K562 (cell line): Measurements from ENCODE around the gene HFE. TPM values are rescaled to one million over a fixed set of nuclear protein-coding genes. Genes with fewer than 3 reads are reported as not detected.

Experiments used
- COPS2 ChIP-seq: fragments of 450-650 bp; conservative IDR thresholded peaks from 2 replicates; pipeline ENCODE4 v1.6.1; 2016; ENCODE audit warnings: mild to moderate bottlenecking, moderate library complexity
- FOXM1 ChIP-seq, 2 experiments: fragments of 450-650 bp in 1 of 2; sonication (generic) in 1 of 2; formaldehyde crosslinking in 1 of 2; IDR thresholded peaks; 2 replicates each; pipeline versions ENCODE4 v1.6.1 to v1.9.0; 2017 to 2022; ENCODE audit warnings: low read depth in 2 of 2, mild to moderate bottlenecking in 2 of 2, missing genetic modification reagents in 1 of 2, moderate library complexity in 1 of 2
- GATAD2A ChIP-seq: fragments of 450-650 bp; IDR thresholded peaks from 2 replicates; pipeline ENCODE4 v1.6.1; 2017
- HEY1 ChIP-seq: fragments of 250-450 bp; sonication (Bioruptor Pico); IDR thresholded peaks from 2 replicates; pipeline ENCODE4 v1.5.0; 2020; ENCODE audit warnings: mild to moderate bottlenecking, moderate library complexity, borderline replicate concordance
- KLF16 ChIP-seq: IDR thresholded peaks from 2 replicates; pipeline ENCODE4 v1.6.1; 2016; ENCODE audit warnings: antibody characterized with exemption
- MECOM ChIP-seq: fragments of 250-450 bp; sonication (Bioruptor Pico); IDR thresholded peaks from 2 replicates; pipeline ENCODE4 v1.8.0; 2022; ENCODE audit warnings: inconsistent platforms
- NR1H2 ChIP-seq: sonication (generic); formaldehyde crosslinking; IDR thresholded peaks from 2 replicates; pipeline ENCODE4 v1.4.0; 2020; ENCODE audit warnings: mild to moderate bottlenecking, missing genetic modification reagents
- PHB2 ChIP-seq: fragments of 450-650 bp; IDR thresholded peaks from 2 replicates; pipeline ENCODE4 v1.6.1; 2017; ENCODE audit warnings: low read depth
- ZKSCAN1 ChIP-seq: fragments of 150-350 bp; IDR thresholded peaks from 2 replicates; pipeline ENCODE4 v1.6.1; 2016; ENCODE audit warnings: low read depth, low read length
- ZNF174 ChIP-seq: fragments of 250-450 bp; sonication (Bioruptor Pico); IDR thresholded peaks from 2 replicates; pipeline ENCODE4 v1.4.0; 2020; ENCODE audit warnings: mild to moderate bottlenecking
- ZNF77 ChIP-seq: fragments of 250-450 bp; sonication (Bioruptor Pico); IDR thresholded peaks from 2 replicates; pipeline ENCODE4 v1.5.0; 2020
- polyA plus RNA-seq, 8 experiments: library from polyadenylated mRNA; depleted of rRNA in 4 of 8; stranded (reverse) in 5 of 8; unstranded in 3 of 8; fragments of >200 nt; fragmentation: Nextera tagmentation in 2 of 8; fragmentation: Illumina TruSeq in 1 of 8; extraction: Ambion mirVana in 2 of 8; extraction: Trizol in 1 of 8; gene quantifications; 2 replicates each; pipeline versions ENCODE4 v1.2.1 to v1.2.3, GENCODE V29; 2011 to 2014; ENCODE audit warnings: inconsistent platforms in 1 of 8, missing spikeins in 1 of 8
- total RNA-seq, 7 experiments: library from RNA; depleted of rRNA in 6 of 7; stranded (reverse); fragments of >200 nt in 6 of 7; fragmentation: Illumina TruSeq in 2 of 7; extraction: Trizol in 2 of 7; gene quantifications; 2 replicates each; pipeline versions ENCODE4 v1.2.1 to v1.2.3, GENCODE V29; 2011 to 2021; ENCODE audit warnings: low replicate concordance in 1 of 7
- TF ChIP-seq, protein P1 (sequence below): sonication (generic); formaldehyde crosslinking; IDR thresholded peaks from 2 replicates; pipeline ENCODE4 v1.8.0; 2023; ENCODE audit warnings: missing genetic modification reagents, mild to moderate bottlenecking, borderline replicate concordance
- TF ChIP-seq, protein P2 (sequence below): fragments of 250-450 bp; sonication (Bioruptor Pico); IDR thresholded peaks from 2 replicates; pipeline ENCODE4 v1.5.0; 2022; ENCODE audit warnings: mild to moderate bottlenecking
- TF ChIP-seq, protein P3 (sequence below): sonication (generic); formaldehyde crosslinking; IDR thresholded peaks from 2 replicates; pipeline ENCODE4 v1.8.0; 2022; ENCODE audit warnings: mild to moderate bottlenecking, missing genetic modification reagents, borderline replicate concordance
- TF ChIP-seq, protein P4 (sequence below): fragments of 250-450 bp; sonication (Bioruptor Pico); IDR thresholded peaks from 2 replicates; pipeline ENCODE4 v1.9.0; 2021; ENCODE audit warnings: mild to moderate bottlenecking, inconsistent platforms

The HFE gene
- total and polyA plus RNA-seq, 9 of the 15 experiments (the other 6 are each of a cell fraction or from before 2014, with no cell fraction given): 0.14 to 1.2 (median 0.76) TPM

DNA sequence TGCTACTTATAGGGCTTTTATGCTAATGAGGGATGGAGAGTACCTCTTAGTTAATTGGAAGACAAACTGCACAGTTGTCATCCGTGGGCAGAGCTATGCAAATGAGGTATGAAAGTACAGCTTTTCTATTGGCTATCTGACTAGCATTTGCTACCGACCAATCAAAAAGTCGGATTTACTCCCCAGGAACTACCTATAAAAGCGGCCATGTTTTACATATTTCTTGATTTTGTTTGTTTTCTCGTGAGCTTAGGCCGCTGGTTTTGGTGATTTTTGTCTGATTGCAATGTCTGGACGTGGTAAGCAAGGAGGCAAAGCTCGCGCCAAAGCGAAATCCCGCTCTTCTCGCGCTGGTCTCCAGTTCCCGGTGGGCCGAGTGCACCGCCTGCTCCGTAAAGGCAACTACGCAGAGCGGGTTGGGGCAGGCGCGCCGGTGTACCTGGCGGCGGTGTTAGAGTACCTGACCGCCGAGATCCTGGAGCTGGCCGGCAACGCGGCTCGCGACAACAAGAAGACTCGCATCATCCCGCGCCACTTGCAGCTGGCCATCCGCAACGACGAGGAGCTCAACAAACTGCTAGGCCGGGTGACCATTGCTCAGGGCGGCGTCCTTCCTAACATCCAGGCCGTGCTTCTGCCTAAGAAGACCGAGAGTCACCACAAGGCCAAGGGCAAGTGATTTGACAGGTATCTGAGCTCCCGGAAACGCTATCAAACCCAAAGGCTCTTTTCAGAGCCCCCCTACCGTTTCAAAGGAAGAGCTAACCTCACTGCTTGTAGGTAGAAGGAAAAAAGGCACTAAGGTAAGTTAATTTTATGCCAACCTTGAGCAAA is 36.9 kb downstream of the HFE start (continued):
- TF ChIP-seq, protein P1, sequence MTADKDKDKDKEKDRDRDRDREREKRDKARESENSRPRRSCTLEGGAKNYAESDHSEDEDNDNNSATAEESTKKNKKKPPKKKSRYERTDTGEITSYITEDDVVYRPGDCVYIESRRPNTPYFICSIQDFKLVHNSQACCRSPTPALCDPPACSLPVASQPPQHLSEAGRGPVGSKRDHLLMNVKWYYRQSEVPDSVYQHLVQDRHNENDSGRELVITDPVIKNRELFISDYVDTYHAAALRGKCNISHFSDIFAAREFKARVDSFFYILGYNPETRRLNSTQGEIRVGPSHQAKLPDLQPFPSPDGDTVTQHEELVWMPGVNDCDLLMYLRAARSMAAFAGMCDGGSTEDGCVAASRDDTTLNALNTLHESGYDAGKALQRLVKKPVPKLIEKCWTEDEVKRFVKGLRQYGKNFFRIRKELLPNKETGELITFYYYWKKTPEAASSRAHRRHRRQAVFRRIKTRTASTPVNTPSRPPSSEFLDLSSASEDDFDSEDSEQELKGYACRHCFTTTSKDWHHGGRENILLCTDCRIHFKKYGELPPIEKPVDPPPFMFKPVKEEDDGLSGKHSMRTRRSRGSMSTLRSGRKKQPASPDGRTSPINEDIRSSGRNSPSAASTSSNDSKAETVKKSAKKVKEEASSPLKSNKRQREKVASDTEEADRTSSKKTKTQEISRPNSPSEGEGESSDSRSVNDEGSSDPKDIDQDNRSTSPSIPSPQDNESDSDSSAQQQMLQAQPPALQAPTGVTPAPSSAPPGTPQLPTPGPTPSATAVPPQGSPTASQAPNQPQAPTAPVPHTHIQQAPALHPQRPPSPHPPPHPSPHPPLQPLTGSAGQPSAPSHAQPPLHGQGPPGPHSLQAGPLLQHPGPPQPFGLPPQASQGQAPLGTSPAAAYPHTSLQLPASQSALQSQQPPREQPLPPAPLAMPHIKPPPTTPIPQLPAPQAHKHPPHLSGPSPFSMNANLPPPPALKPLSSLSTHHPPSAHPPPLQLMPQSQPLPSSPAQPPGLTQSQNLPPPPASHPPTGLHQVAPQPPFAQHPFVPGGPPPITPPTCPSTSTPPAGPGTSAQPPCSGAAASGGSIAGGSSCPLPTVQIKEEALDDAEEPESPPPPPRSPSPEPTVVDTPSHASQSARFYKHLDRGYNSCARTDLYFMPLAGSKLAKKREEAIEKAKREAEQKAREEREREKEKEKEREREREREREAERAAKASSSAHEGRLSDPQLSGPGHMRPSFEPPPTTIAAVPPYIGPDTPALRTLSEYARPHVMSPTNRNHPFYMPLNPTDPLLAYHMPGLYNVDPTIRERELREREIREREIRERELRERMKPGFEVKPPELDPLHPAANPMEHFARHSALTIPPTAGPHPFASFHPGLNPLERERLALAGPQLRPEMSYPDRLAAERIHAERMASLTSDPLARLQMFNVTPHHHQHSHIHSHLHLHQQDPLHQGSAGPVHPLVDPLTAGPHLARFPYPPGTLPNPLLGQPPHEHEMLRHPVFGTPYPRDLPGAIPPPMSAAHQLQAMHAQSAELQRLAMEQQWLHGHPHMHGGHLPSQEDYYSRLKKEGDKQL (CRISPR knock-in tag): peak; percentile 74; the same call in 1 of the 2 replicates
- no peak for TF ChIP-seq COPS2
- TF ChIP-seq ZKSCAN1: peak; percentile 77; the same call in 1 of the 2 replicates
- no peak for TF ChIP-seq PHB2
- TF ChIP-seq, protein P2, sequence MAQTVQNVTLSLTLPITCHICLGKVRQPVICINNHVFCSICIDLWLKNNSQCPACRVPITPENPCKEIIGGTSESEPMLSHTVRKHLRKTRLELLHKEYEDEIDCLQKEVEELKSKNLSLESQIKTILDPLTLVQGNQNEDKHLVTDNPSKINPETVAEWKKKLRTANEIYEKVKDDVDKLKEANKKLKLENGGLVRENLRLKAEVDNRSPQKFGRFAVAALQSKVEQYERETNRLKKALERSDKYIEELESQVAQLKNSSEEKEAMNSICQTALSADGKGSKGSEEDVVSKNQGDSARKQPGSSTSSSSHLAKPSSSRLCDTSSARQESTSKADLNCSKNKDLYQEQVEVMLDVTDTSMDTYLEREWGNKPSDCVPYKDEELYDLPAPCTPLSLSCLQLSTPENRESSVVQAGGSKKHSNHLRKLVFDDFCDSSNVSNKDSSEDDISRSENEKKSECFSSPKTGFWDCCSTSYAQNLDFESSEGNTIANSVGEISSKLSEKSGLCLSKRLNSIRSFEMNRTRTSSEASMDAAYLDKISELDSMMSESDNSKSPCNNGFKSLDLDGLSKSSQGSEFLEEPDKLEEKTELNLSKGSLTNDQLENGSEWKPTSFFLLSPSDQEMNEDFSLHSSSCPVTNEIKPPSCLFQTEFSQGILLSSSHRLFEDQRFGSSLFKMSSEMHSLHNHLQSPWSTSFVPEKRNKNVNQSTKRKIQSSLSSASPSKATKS: peak; percentile 45; the same call in 1 of the 2 replicates
- TF ChIP-seq ZNF77: no peak
- TF ChIP-seq KLF16: no peak
- peak; percentile 67; the same call in 1 of the 2 replicates for TF ChIP-seq HEY1
- TF ChIP-seq, protein P3, sequence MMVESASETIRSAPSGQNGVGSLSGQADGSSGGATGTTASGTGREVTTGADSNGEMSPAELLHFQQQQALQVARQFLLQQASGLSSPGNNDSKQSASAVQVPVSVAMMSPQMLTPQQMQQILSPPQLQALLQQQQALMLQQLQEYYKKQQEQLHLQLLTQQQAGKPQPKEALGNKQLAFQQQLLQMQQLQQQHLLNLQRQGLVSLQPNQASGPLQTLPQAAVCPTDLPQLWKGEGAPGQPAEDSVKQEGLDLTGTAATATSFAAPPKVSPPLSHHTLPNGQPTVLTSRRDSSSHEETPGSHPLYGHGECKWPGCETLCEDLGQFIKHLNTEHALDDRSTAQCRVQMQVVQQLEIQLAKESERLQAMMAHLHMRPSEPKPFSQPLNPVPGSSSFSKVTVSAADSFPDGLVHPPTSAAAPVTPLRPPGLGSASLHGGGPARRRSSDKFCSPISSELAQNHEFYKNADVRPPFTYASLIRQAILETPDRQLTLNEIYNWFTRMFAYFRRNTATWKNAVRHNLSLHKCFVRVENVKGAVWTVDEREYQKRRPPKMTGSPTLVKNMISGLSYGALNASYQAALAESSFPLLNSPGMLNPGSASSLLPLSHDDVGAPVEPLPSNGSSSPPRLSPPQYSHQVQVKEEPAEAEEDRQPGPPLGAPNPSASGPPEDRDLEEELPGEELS (CRISPR knock-in tag): peak; percentile 89; the same call in 1 of the 2 replicates
- TF ChIP-seq MECOM (CRISPR knock-in tag): no peak
- TF ChIP-seq ZNF174: no peak
- no peak for TF ChIP-seq FOXM1 (IDR thresholded peaks at IDR 0.05; ENCODE audit: low read depth)
- TF ChIP-seq FOXM1 (CRISPR knock-in tag; IDR thresholded peaks at IDR 0.05; ENCODE audit: low read depth): peak; percentile 77
- TF ChIP-seq, protein P4, sequence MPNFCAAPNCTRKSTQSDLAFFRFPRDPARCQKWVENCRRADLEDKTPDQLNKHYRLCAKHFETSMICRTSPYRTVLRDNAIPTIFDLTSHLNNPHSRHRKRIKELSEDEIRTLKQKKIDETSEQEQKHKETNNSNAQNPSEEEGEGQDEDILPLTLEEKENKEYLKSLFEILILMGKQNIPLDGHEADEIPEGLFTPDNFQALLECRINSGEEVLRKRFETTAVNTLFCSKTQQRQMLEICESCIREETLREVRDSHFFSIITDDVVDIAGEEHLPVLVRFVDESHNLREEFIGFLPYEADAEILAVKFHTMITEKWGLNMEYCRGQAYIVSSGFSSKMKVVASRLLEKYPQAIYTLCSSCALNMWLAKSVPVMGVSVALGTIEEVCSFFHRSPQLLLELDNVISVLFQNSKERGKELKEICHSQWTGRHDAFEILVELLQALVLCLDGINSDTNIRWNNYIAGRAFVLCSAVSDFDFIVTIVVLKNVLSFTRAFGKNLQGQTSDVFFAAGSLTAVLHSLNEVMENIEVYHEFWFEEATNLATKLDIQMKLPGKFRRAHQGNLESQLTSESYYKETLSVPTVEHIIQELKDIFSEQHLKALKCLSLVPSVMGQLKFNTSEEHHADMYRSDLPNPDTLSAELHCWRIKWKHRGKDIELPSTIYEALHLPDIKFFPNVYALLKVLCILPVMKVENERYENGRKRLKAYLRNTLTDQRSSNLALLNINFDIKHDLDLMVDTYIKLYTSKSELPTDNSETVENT: peak; percentile 87
- TF ChIP-seq NR1H2 (CRISPR knock-in tag): peak; percentile 54; the same call in 1 of the 2 replicates
- no peak for TF ChIP-seq GATAD2A
